Measurements from ENCODE around the gene BTBD8.

BTBD8 gene

GRCh38 chr1:92080128-92080985 lies at the start of gene BTBD8:
BTBD8 (plus strand) TSS chr1:92080345; CDS start chr1:92080572, 227 bp downstream.
- Histone ChIP-seq H3K4me3 (ENCODE audit: low read length) (peak within 1 kb of the TSS; percentile 64), H3K9me3 (ENCODE audit: control insufficient read depth, low read depth, low read length) (no peaks in the 10 kb centered on the region), H3K9ac (ENCODE audit: low read length) (peak within 1 kb of the TSS; percentile 77), H3K27ac (ENCODE audit: low read length) (peak within 1 kb of the TSS; percentile 59), H3K27me3 (ENCODE audit: control insufficient read depth, insufficient read depth, low read length) (no peaks in the 10 kb centered on the region), H3K4me1 (ENCODE audit: control insufficient read depth, low read depth, low read length) (no peaks in the 10 kb centered on the region), H3K36me3 (ENCODE audit: control insufficient read depth, low read depth, low read length) (no peaks in the 10 kb centered on the region)

- H3K27me3 ChIP-seq (ENCODE audit: control insufficient read depth, insufficient read depth, low read length) = peaks cover 20% of the 10 kb centered on the region
- H3K4me1 ChIP-seq (ENCODE audit: control insufficient read depth, low read depth, low read length) = peaks cover 8% of the 10 kb centered on the region
- H3K9ac ChIP-seq (ENCODE audit: low read length) = no peak overlapping the region
- no peaks in the 10 kb centered on the region for H3K9me3 ChIP-seq (ENCODE audit: control insufficient read depth, low read depth, low read length)
- H3K36me3 ChIP-seq (ENCODE audit: control insufficient read depth, low read depth, low read length) = no peaks in the 10 kb centered on the region
- peak overlapping the region; percentile 67 for H3K4me3 ChIP-seq (ENCODE audit: low read length)
- no peak overlapping the region for H3K27ac ChIP-seq (ENCODE audit: low read length)
Measured at GRCh38 chr1:92030656-92031107, 49.5 kb upstream of the BTBD8 start.

- Histone ChIP-seq H3K27me3 (ENCODE audit: control insufficient read depth, insufficient read depth, low read length) (peaks cover 20% of the 10 kb centered on the region), H3K4me3 (ENCODE audit: low read length) (no peak overlapping the region), H3K9ac (ENCODE audit: low read length) (no peak overlapping the region), H3K27ac (ENCODE audit: low read length) (no peak overlapping the region), H3K9me3 (ENCODE audit: control insufficient read depth, low read depth, low read length) (no peaks in the 10 kb centered on the region), H3K36me3 (ENCODE audit: control insufficient read depth, low read depth, low read length) (no peaks in the 10 kb centered on the region), H3K4me1 (ENCODE audit: control insufficient read depth, low read depth, low read length) (peaks cover 8% of the 10 kb centered on the region)
Measured at GRCh38 chr1:92031281-92032110, 48.6 kb upstream of the BTBD8 start.

GRCh38 chr1:92037400-92037799 lies 42.7 kb upstream of the BTBD8 start:
- H3K27ac ChIP-seq (ENCODE audit: low read length) = no peak overlapping the region
- H3K4me3 ChIP-seq (ENCODE audit: low read length) = no peak overlapping the region
- peaks cover 7% of the 10 kb centered on the region for H3K4me1 ChIP-seq (ENCODE audit: control insufficient read depth, low read depth, low read length)
- H3K27me3 ChIP-seq (ENCODE audit: control insufficient read depth, insufficient read depth, low read length) = no peaks in the 10 kb centered on the region
- no peaks in the 10 kb centered on the region for H3K9me3 ChIP-seq (ENCODE audit: control insufficient read depth, low read depth, low read length)
- H3K9ac ChIP-seq (ENCODE audit: low read length) = no peak overlapping the region
- no peaks in the 10 kb centered on the region for H3K36me3 ChIP-seq (ENCODE audit: control insufficient read depth, low read depth, low read length)

DNA sequence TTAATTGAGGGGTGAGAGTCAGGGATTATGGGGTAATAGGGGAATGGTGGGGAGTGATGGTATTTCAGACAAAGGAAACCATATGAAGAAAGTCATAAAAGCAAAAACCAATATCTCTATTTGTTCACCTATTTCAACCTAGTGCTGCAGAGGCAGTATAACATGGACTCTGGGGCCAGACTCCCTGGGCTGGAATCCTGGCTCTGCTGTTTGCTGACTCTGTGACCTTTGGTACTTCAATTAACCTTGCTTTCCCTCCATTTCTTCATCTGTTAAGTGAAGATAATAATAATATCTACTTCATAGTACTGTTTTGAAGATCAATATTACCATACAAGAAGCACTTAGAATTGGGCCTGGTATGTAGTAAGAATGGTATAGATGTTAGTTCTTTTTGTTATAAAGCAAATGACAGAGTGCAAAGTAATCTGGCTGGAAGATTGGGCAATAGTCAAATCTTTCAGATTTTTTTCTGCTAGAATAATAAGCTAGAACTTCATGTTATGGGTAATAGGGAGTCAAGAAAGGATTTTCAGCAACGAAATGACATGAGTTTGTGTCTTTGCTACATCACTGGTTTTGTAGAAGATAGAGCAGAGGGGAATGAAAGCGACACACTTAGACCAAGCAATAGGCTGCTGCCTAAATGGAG lies 41.3 kb upstream of the BTBD8 start:
- H3K9ac ChIP-seq (ENCODE audit: low read length) = no peak overlapping the region
- no peak overlapping the region for H3K27ac ChIP-seq (ENCODE audit: low read length)
- H3K36me3 ChIP-seq (ENCODE audit: control insufficient read depth, low read depth, low read length) = no peaks in the 10 kb centered on the region
- H3K9me3 ChIP-seq (ENCODE audit: control insufficient read depth, low read depth, low read length) = no peaks in the 10 kb centered on the region
- peaks cover 7% of the 10 kb centered on the region for H3K4me1 ChIP-seq (ENCODE audit: control insufficient read depth, low read depth, low read length)
- no peaks in the 10 kb centered on the region for H3K27me3 ChIP-seq (ENCODE audit: control insufficient read depth, insufficient read depth, low read length)
- H3K4me3 ChIP-seq (ENCODE audit: low read length) = no peak overlapping the region

DNA sequence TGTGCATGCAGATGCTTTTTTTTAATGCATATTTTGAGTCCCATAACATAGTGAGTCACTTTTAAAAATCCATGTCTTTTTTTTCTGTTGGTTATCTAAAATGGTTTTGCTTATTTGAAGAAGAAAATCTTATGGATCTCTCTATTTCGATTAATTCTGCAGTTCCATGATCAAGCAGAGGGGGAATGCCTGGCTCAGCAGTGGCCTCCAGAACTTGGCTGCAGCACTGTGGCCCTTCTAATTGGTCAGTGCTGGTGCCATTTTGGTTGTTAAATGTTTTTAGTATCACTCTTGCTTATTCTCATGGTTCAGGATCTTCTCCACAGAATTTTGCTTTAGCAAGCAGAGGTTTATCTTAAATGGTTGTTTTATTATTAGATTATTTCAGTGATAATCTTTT lies 39.2 kb upstream of the BTBD8 start:
- Histone ChIP-seq H3K27me3 (ENCODE audit: control insufficient read depth, insufficient read depth, low read length) (no peaks in the 10 kb centered on the region), H3K9me3 (ENCODE audit: control insufficient read depth, low read depth, low read length) (no peaks in the 10 kb centered on the region), H3K27ac (ENCODE audit: low read length) (no peak overlapping the region), H3K4me3 (ENCODE audit: low read length) (no peak overlapping the region), H3K9ac (ENCODE audit: low read length) (no peak overlapping the region), H3K4me1 (ENCODE audit: control insufficient read depth, low read depth, low read length) (peaks cover 7% of the 10 kb centered on the region), H3K36me3 (ENCODE audit: control insufficient read depth, low read depth, low read length) (no peaks in the 10 kb centered on the region)

- Histone ChIP-seq H3K9ac (ENCODE audit: low read length) (no peak overlapping the region), H3K4me3 (ENCODE audit: low read length) (no peak overlapping the region), H3K36me3 (ENCODE audit: control insufficient read depth, low read depth, low read length) (no peaks in the 10 kb centered on the region), H3K27ac (ENCODE audit: low read length) (no peak overlapping the region), H3K27me3 (ENCODE audit: control insufficient read depth, insufficient read depth, low read length) (no peaks in the 10 kb centered on the region), H3K9me3 (ENCODE audit: control insufficient read depth, low read depth, low read length) (no peaks in the 10 kb centered on the region), H3K4me1 (ENCODE audit: control insufficient read depth, low read depth, low read length) (no peaks in the 10 kb centered on the region)
Measured at GRCh38 chr1:92043621-92044020, 36.5 kb upstream of the BTBD8 start.

DNA sequence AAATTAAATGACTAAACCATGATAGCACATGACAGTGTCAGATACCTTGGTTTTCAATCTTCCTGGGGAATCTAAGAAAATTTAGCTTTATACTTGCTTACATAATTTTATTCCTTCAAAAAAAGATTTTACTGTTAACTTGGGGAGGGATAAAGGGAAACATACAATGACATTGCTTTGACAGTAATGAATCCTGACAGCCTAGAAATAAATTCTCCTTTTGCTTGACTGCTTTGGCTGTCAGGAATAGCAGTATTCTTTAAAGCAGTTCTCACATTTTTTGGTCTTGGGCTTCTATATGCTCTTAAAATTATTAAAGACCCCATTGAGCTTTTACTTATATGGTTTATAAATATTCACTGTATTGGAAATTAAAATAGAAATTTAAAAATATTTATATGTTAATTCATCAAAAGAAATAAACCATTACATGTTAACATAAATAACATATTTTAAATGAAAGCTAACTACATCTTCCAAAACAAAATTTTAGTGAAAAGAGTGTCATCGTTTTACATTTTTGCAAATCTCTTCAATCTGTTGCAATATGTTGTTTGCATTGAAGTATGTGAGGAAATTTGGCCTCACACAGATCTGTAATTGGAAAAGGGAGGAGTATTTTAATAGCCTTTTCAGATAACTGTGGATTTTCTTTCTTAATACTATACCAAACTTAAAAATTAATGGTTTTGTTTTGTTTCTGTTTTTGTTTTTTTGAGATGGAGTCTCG lies 34.2 kb upstream of the BTBD8 start:
- Histone ChIP-seq H3K4me1 (ENCODE audit: control insufficient read depth, low read depth, low read length) (no peaks in the 10 kb centered on the region), H3K9me3 (ENCODE audit: control insufficient read depth, low read depth, low read length) (no peaks in the 10 kb centered on the region), H3K36me3 (ENCODE audit: control insufficient read depth, low read depth, low read length) (no peaks in the 10 kb centered on the region), H3K27ac (ENCODE audit: low read length) (no peak overlapping the region), H3K4me3 (ENCODE audit: low read length) (no peak overlapping the region), H3K27me3 (ENCODE audit: control insufficient read depth, insufficient read depth, low read length) (no peaks in the 10 kb centered on the region), H3K9ac (ENCODE audit: low read length) (no peak overlapping the region)

DNA sequence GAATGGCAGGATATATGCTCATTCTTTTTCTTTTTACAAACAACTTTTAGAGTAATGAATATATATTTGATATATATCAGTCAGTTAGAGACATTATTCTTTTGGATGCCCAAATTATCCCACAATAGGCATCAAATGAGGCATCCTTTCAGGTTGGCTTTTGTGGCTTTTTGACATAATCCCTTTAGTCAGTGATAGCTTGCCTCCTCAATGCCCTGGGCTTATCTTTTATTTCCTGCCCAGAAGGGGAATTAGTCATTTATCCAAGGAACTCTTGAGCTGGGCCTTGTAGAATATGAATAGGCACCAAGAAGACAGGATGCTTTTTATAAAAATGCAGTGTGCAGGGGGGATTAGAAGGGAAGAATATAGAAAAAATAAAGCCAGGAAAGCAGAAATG lies 28.2 kb upstream of the BTBD8 start:
- no peak overlapping the region for H3K27ac ChIP-seq (ENCODE audit: low read length)
- no peak overlapping the region for H3K9ac ChIP-seq (ENCODE audit: low read length)
- no peaks in the 10 kb centered on the region for H3K4me1 ChIP-seq (ENCODE audit: control insufficient read depth, low read depth, low read length)
- H3K36me3 ChIP-seq (ENCODE audit: control insufficient read depth, low read depth, low read length) = no peaks in the 10 kb centered on the region
- H3K9me3 ChIP-seq (ENCODE audit: control insufficient read depth, low read depth, low read length) = no peaks in the 10 kb centered on the region
- no peak overlapping the region for H3K4me3 ChIP-seq (ENCODE audit: low read length)
- H3K27me3 ChIP-seq (ENCODE audit: control insufficient read depth, insufficient read depth, low read length) = no peaks in the 10 kb centered on the region

- H3K9ac ChIP-seq (ENCODE audit: low read length) = no peak overlapping the region
- H3K9me3 ChIP-seq (ENCODE audit: control insufficient read depth, low read depth, low read length) = no peaks in the 10 kb centered on the region
- no peak overlapping the region for H3K4me3 ChIP-seq (ENCODE audit: low read length)
- H3K36me3 ChIP-seq (ENCODE audit: control insufficient read depth, low read depth, low read length) = no peaks in the 10 kb centered on the region
- no peaks in the 10 kb centered on the region for H3K27me3 ChIP-seq (ENCODE audit: control insufficient read depth, insufficient read depth, low read length)
- no peak overlapping the region for H3K27ac ChIP-seq (ENCODE audit: low read length)
- H3K4me1 ChIP-seq (ENCODE audit: control insufficient read depth, low read depth, low read length) = no peaks in the 10 kb centered on the region
Measured at GRCh38 chr1:92065042-92065441, 15.1 kb upstream of the BTBD8 start.

DNA sequence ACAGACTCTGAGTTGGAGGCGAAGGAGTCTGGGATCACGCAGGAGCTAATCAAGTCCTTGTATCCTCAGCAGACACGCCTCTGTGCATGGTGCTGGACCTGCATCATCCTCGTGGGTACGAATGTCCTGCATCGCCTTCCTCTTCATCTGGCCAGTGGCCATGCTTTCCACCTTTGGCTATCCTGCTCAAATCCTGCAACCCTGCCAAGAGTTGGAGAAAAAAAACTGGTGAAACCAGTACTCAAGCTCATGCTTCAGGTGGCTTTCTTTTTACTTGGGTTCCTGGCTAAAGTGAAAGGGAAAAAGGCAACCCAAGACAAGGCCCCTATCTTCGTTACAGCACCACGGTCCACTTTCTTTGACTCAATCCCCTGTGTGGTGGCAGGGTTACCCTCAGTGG lies 13.8 kb upstream of the BTBD8 start:
- no peaks in the 10 kb centered on the region for H3K27me3 ChIP-seq (ENCODE audit: control insufficient read depth, insufficient read depth, low read length)
- H3K27ac ChIP-seq (ENCODE audit: low read length) = no peak overlapping the region
- H3K4me1 ChIP-seq (ENCODE audit: control insufficient read depth, low read depth, low read length) = no peaks in the 10 kb centered on the region
- H3K9me3 ChIP-seq (ENCODE audit: control insufficient read depth, low read depth, low read length) = no peaks in the 10 kb centered on the region
- no peak overlapping the region for H3K9ac ChIP-seq (ENCODE audit: low read length)
- H3K36me3 ChIP-seq (ENCODE audit: control insufficient read depth, low read depth, low read length) = no peaks in the 10 kb centered on the region
- H3K4me3 ChIP-seq (ENCODE audit: low read length) = no peak overlapping the region

Measured in iPS-18a (cell line).